GM21576 (cell line): Measurements from ENCODE around the gene LRRC27.
"Not testable (repeated sequence)": the region's sequence is repeated elsewhere in the genome, so short reads cannot be mapped to it uniquely, and the experiment has no call there.

Source experiments
- ATAC-seq: cut with Tn5 transposase; IDR thresholded peaks from one replicate; pipeline ENCODE4 v1.9.1; 2021; ENCODE audit warnings: mild to moderate bottlenecking, moderate library complexity; ENCODE audit not compliant: unreplicated experiment

LRRC27 gene

GRCh38 chr10:132331601-132332432 is at the start of gene LRRC27:
Gene LRRC27 (plus strand): TSS chr10:132332193. CDS start chr10:132333525, 1,332 bp downstream.
- ATAC-seq = peak; percentile 62

- ATAC-seq = no peak
These were observed 49.1 kb upstream of the LRRC27 start for GRCh38 chr10:132282667-132283603.

- no peak for ATAC-seq
These were observed 48.2 kb upstream of the LRRC27 start for GRCh38 chr10:132283604-132284382.

- no peak for ATAC-seq
These were observed 42.6 kb upstream of the LRRC27 start for GRCh38 chr10:132289439-132289838.

- ATAC-seq = no peak
These were observed 41.4 kb upstream of the LRRC27 start for GRCh38 chr10:132290631-132291030.

- no peak for ATAC-seq
These were observed 40.2 kb upstream of the LRRC27 start for GRCh38 chr10:132291826-132292225.

GRCh38 chr10:132292287-132293200 is 39.4 kb upstream of the LRRC27 start:
- no peak for ATAC-seq

- no peak for ATAC-seq
These were observed 38.7 kb upstream of the LRRC27 start for GRCh38 chr10:132293201-132293812.

- no peak for ATAC-seq
These were observed 38.0 kb upstream of the LRRC27 start for GRCh38 chr10:132293813-132294520.

GRCh38 chr10:132294561-132295318 is 37.3 kb upstream of the LRRC27 start:
- ATAC-seq = no peak

GRCh38 chr10:132295481-132295880 is 36.5 kb upstream of the LRRC27 start:
- not testable (repeated sequence) for ATAC-seq

- no peak for ATAC-seq
These were observed 35.1 kb upstream of the LRRC27 start for GRCh38 chr10:132296666-132297443.

- no peak for ATAC-seq
These were observed 34.5 kb upstream of the LRRC27 start for GRCh38 chr10:132297526-132297925.

- no peak for ATAC-seq
These were observed 33.7 kb upstream of the LRRC27 start for GRCh38 chr10:132298038-132298881.

GRCh38 chr10:132299371-132300336 is 32.3 kb upstream of the LRRC27 start:
- ATAC-seq = no peak
